ENCODE data around the gene OVOL3. TPM values are rescaled to one million over a fixed set of nuclear protein-coding genes. Genes with fewer than 3 reads are reported as not detected.

The OVOL3 gene
- total and polyA plus RNA-seq, 11 donors, result not detected

DNA sequence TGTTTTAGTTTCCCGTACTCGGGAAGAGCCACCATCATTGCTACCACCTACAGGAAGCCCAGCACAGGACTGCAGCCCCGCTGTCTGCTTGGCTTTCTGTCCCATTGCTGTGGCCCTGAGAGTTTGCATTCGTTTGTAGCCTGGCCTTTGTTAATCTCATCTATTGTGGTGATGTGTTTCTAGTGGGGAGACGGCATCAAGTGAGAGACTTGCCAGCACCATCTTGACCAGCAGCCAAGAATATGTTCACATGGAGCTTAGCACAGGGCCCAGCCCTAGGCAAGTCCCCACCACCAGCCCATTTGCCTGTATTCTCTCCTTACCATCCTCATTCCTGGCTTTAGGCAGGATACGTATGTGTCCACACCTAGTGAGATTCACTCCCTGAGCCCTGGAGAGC is 17.3 kb upstream of the OVOL3 start:
- H3K9me3 ChIP-seq, result no peaks in the 10 kb centered on the region
- no peaks in the 10 kb centered on the region for H3K27me3 ChIP-seq
- intact Hi-C loops (cut with DNase I), result no loop called here
- H3K4me3 ChIP-seq, result no peak overlapping the region
- peaks cover 0 to 11% (median 0%) of the 10 kb centered on the region in 9 donors for H3K36me3 ChIP-seq
- H3K4me1 ChIP-seq, result peaks cover 0 to 24% (median 5%) of the 10 kb centered on the region in 12 donors
- WGBS, 4 donors, result 35 to 64% (median 59%) methylated on average over 6 of the region's 6 CpGs
- peak overlapping the region in 11 of 12 donors; percentile 11 to 72 (median 59) for H3K27ac ChIP-seq
- DNase-seq (peak in 4 of 5 donors; percentile 44 to 61 (median 59)), ATAC-seq (peak; percentile 88 to 90 (median 89))
- TF ChIP-seq POLR2A (IDR thresholded peaks at IDR 0.05), result no peak
- TF ChIP-seq, protein P1, sequence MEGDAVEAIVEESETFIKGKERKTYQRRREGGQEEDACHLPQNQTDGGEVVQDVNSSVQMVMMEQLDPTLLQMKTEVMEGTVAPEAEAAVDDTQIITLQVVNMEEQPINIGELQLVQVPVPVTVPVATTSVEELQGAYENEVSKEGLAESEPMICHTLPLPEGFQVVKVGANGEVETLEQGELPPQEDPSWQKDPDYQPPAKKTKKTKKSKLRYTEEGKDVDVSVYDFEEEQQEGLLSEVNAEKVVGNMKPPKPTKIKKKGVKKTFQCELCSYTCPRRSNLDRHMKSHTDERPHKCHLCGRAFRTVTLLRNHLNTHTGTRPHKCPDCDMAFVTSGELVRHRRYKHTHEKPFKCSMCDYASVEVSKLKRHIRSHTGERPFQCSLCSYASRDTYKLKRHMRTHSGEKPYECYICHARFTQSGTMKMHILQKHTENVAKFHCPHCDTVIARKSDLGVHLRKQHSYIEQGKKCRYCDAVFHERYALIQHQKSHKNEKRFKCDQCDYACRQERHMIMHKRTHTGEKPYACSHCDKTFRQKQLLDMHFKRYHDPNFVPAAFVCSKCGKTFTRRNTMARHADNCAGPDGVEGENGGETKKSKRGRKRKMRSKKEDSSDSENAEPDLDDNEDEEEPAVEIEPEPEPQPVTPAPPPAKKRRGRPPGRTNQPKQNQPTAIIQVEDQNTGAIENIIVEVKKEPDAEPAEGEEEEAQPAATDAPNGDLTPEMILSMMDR (IDR thresholded peaks at IDR 0.05), result no peak

DNA sequence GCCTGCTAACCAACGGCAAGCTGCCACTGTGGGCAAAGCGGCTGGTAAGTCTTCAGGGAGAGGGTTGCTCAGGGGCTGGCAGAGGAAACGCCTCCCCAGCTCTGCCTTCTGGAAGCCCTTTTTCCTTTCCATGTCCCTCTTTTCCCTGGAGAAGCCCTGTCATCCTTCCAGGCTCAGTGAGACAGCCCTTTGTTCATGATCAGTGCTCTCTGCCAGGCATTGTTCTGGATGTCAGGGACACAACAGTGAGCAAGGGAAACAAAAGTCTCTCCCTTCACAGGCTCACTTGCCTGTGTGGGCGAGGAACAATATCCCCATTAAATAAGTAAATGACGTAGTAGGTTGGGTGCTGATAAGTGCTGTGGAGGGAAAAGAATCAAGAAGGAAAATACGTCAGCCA is 13.9 kb upstream of the OVOL3 start:
- ATAC-seq, result no peak
- 63 to 82% (median 72%) methylated on average over 6 of the region's 6 CpGs for WGBS, 4 donors

DNA sequence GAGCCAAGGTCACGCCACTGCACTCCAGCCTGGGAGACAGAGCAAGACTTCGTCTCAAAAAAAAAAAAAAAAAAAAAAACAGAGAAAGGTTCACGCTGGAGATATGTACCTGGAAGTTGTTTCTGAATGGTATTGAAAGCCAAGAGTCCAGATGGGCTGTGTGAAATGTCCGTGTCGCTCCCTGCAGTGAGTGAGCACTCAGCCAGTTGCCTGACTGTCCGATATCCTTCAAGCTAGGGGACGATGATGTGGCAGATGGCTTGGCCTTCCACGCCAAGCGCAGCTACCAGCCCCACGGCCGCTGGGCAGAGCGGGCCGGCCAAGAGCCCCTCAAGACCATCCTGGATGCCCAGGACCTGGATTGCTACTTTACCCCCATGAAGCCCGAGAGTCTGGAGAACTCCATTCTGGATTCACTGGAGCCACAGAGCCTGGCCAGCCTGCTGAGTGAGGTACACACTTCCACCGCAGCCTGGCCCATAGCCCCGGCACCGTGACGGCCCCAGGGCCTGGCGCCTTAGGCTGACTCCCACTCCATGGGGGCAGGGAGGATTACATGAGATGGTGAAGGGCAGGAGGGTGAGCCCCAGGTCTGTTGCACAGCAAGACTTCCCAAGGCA is 11.7 kb upstream of the OVOL3 start:
- H3K9me3 ChIP-seq, result no peaks in the 10 kb centered on the region
- peaks cover 0 to 23% (median 0%) of the 10 kb centered on the region in 9 donors for H3K36me3 ChIP-seq
- 65 to 75% (median 70%) methylated on average over 19 of the region's 19 CpGs for WGBS, 4 donors
- DNase-seq (no peak), ATAC-seq (peak in 3 of 4 donors; percentile 2 to 26 (median 20))
- H3K27me3 ChIP-seq, result no peaks in the 10 kb centered on the region
- H3K4me1 ChIP-seq, result peaks cover 0 to 34% (median 19%) of the 10 kb centered on the region in 12 donors
- H3K27ac ChIP-seq, result peak overlapping the region; percentile 47 to 96 (median 79)
- TF ChIP-seq, protein P1 (IDR thresholded peaks at IDR 0.05), result no peak
- TF ChIP-seq POLR2A (IDR thresholded peaks at IDR 0.05), result no peak
- intact Hi-C loops (cut with DNase I), result loop anchor here in 1 of 10 donors (5.0 kb wide), 1 partner anchor 37 kb away; no protein-coding TSS in a partner anchor
- peak overlapping the region in 2 of 12 donors; percentile 3 to 5 for H3K4me3 ChIP-seq

More for the DNA sequence above, 13.9 kb upstream of the OVOL3 start:
- no peak for DNase-seq
- Histone ChIP-seq H3K9me3 (no peaks in the 10 kb centered on the region), H3K36me3 (peaks cover 0 to 11% (median 0%) of the 10 kb centered on the region in 9 donors), H3K4me1 (peaks cover 0 to 50% (median 22%) of the 10 kb centered on the region in 12 donors), H3K4me3 (no peak overlapping the region), H3K27me3 (no peaks in the 10 kb centered on the region), H3K27ac (peak overlapping the region in 7 of 12 donors; percentile 3 to 63 (median 33))
- intact Hi-C loops (cut with DNase I), result loop anchor here in 1 of 10 donors (5.0 kb wide), 1 partner anchor 35 kb away; no protein-coding TSS in a partner anchor
- TF ChIP-seq, protein P1 (IDR thresholded peaks at IDR 0.05), result no peak
- no peak for TF ChIP-seq POLR2A (IDR thresholded peaks at IDR 0.05)

- Histone ChIP-seq H3K27me3 (no peaks in the 10 kb centered on the region), H3K36me3 (peaks cover 0 to 27% (median 0%) of the 10 kb centered on the region in 9 donors), H3K4me3 (peak overlapping the region in 7 of 12 donors; percentile 24 to 43 (median 29)), H3K9me3 (no peaks in the 10 kb centered on the region), H3K27ac (peak overlapping the region; percentile 32 to 96 (median 79)), H3K4me1 (peaks cover 0 to 34% (median 19%) of the 10 kb centered on the region in 12 donors)
- TF ChIP-seq, protein P1 (IDR thresholded peaks at IDR 0.05), result no peak
- TF ChIP-seq POLR2A (IDR thresholded peaks at IDR 0.05), result no peak
- peak; percentile 91 to 95 (median 92) for ATAC-seq
- intact Hi-C loops (cut with DNase I), result loop anchor here in 2 of 10 donors (5.0 kb wide), 2 partner anchors 33 to 43 kb away; no protein-coding TSS in a partner anchor
- DNase-seq, result peak in 4 of 5 donors; percentile 71 to 90 (median 82)
- 23 to 49% (median 45%) methylated on average over 1 to 5 of the region's 5 CpGs for WGBS, 4 donors
These were observed 10.5 kb upstream of the OVOL3 start for GRCh38 chr19:36100476-36100875.
